Stomach smooth muscle (tissue), 2 donors: ENCODE results near the gene HPX.

ENCODE experiments used
- H3K27ac ChIP-seq: one replicate; pipeline ENCODE4 v1.7.0; 2013; ENCODE audit warnings: mild to moderate bottlenecking, low read length, inconsistent platforms
- H3K27me3 ChIP-seq, 2 donors: one replicate each; pipeline ENCODE4 v1.7.0; 2013; ENCODE audit warnings: low read length in 2 of 2; ENCODE audit not compliant: insufficient read depth in 2 of 2, control insufficient read depth in 1 of 2
- H3K36me3 ChIP-seq, 2 donors: one replicate each; pipeline ENCODE4 v1.7.0; 2013; ENCODE audit warnings: low read length in 2 of 2; ENCODE audit not compliant: control insufficient read depth in 2 of 2, insufficient read depth in 2 of 2
- H3K4me1 ChIP-seq: one replicate; pipeline ENCODE4 v1.7.0; 2013; ENCODE audit warnings: low read length; ENCODE audit not compliant: control insufficient read depth, insufficient read depth
- H3K4me3 ChIP-seq, 2 donors: one replicate each; pipeline ENCODE4 v1.7.0; 2013; ENCODE audit warnings: low read length in 2 of 2
- H3K9ac ChIP-seq, 2 donors: one replicate each; pipeline ENCODE4 v1.7.0; 2013; ENCODE audit warnings: low read length in 2 of 2, mild to moderate bottlenecking in 1 of 2
- H3K9me3 ChIP-seq, 2 donors: one replicate each; pipeline ENCODE4 v1.7.0; 2013; ENCODE audit warnings: low read length in 2 of 2; ENCODE audit not compliant: control insufficient read depth in 2 of 2
- donor health status: healthy.
- donor health status: Pancreatic carcinoma.

Gene HPX

DNA sequence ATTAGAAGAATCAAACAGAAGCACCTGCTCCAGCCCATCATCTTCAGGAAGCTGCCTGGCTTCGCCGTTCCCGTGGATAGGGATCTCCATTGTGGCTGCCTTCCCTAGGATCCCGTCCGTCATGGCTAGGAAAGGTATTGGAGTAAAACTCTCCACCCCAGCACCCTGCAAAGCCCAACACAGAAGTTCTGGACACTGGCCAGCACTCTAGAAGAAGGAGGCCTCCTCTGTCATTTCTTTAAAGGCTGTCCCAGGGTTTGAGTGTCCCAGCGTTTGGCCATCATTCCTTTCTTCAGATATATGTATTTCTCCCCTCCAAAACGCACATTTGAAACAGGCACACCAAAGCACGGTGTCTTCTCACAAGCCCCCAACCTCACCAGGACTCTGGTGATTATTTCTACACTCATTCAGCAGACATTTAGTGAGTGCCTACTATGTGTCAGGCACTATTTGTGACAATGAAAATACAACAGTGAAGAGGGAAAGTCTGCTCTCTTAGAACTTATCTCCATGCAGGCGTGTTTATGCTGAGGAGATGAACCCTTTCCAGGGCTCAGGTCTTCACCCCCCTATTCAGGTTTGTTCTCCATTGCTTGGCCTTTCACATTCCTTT is 39.6 kb upstream of the HPX start:
- Histone ChIP-seq H3K27ac (peak overlapping the region; percentile 92), H3K4me1 (peaks cover 29% of the 10 kb centered on the region), H3K36me3 (peaks cover 36 to 52% of the 10 kb centered on the region in 2 donors), H3K27me3 (no peaks in the 10 kb centered on the region), H3K9ac (peak overlapping the region; percentile 89 to 98), H3K4me3 (peak overlapping the region; percentile 95 to 99), H3K9me3 (no peaks in the 10 kb centered on the region)

DNA sequence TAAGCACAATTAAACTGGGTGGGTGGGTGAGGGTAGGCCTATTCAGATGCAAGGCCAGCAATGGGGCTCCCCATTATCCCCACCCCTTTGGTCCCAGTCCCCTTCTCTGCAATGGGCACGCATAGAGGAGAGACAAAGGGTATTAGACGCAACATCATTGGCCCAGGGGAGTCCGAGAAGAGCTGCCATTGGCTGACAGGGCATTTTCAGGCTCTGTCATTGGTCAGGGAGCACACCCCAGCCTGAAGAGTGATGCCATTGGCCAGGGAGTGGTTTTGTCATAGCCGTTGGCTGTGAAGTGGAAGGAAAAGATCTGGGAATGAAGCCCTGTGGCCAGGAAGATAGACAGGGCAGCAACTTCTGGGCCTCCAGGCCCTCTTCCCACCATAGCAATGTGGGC is 35.8 kb upstream of the HPX start:
- H3K4me1 ChIP-seq, result peaks cover 37% of the 10 kb centered on the region
- no peak overlapping the region for H3K27ac ChIP-seq

DNA sequence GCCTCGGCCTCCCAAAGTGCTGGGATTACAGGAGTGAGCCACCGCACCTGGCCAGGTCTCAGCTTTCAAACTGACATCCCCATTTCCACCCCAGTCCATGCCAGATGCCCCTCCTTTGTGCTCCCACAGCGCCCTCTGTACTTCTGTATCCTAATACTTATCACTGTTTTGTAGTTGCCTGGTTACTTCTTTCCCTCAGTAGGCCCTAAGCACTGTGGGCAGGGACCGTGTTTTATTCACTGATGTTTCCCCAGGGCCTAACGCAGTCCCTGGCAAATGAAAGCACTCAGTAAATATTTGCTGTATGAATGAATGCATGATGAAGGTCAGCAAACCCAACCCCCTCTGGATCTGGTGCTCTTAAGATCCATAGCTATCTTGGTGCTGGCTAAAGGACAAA is 35.1 kb upstream of the HPX start:
- Histone ChIP-seq H3K4me1 (peaks cover 34% of the 10 kb centered on the region), H3K36me3 (peaks cover 18 to 31% of the 10 kb centered on the region in 2 donors), H3K4me3 (no peak overlapping the region), H3K9ac (no peak overlapping the region), H3K27me3 (no peaks in the 10 kb centered on the region), H3K27ac (no peak overlapping the region), H3K9me3 (no peaks in the 10 kb centered on the region)

More for the DNA sequence above, 35.8 kb upstream of the HPX start:
- no peak overlapping the region for H3K9ac ChIP-seq
- H3K36me3 ChIP-seq, result peaks cover 18 to 31% of the 10 kb centered on the region in 2 donors
- H3K4me3 ChIP-seq, result no peak overlapping the region
- no peaks in the 10 kb centered on the region for H3K27me3 ChIP-seq
- no peaks in the 10 kb centered on the region for H3K9me3 ChIP-seq

DNA sequence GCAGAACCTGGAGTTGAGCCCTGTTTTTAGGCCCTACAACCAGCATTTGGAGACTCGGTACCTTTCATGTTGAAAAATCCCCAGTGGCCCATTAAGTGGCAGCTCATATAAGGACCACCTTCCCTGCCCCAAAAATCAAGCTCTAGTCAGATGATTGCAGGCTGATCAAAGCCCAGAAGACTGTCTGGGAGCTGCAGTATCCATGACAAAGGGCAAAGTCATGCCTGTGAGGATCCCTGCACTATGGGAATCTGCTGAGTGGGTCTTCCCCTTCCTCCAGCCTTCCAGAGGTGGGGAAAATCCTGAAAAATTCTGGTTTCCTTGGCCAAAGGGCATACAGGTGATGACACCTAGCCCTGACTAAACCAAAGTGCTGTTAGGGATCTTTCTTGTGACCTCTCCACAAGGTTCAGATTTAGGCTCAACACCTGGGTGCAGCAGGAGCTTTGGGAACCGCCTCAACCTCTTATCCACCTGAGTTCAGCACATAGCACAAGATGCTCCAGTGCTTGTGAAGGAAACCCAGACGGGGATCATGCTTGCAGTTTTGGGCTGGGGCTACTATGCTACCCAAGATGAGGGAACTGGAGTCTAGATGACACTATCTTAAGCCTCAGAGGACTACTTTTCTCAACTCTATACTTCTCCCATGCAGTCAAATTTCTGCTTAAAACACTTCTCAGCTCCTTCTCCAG is 34.2 kb upstream of the HPX start:
- Histone ChIP-seq H3K4me1 (peaks cover 24% of the 10 kb centered on the region), H3K4me3 (peak overlapping the region in 1 of 2 donors; percentile 80), H3K9ac (peak overlapping the region; percentile 73 to 88), H3K27ac (peak overlapping the region; percentile 87), H3K9me3 (no peaks in the 10 kb centered on the region), H3K36me3 (peaks cover 18 to 33% of the 10 kb centered on the region in 2 donors), H3K27me3 (no peaks in the 10 kb centered on the region)

DNA sequence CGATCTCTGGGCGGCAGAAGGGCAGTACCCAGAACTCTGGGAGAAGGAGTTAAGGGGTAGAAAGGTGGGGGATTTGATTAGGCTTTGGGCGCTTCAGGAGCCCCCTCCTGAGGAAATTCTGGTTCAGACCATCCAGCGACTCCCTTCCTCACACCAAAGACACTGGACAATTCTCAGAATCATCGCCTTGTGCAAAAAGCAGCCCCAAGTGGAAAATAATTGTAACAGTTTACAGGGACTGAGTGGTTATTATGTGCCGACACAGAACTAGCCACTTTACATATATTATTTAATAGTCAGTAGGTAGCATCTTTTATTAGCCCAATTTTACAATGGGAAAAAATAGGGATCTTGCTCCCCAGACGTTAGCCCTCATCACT is 33.6 kb upstream of the HPX start:
- Histone ChIP-seq H3K9me3 (no peaks in the 10 kb centered on the region), H3K9ac (peak overlapping the region; percentile 73 to 88), H3K36me3 (peaks cover 18 to 30% of the 10 kb centered on the region in 2 donors), H3K4me1 (peaks cover 25% of the 10 kb centered on the region), H3K27ac (peak overlapping the region; percentile 87), H3K27me3 (no peaks in the 10 kb centered on the region), H3K4me3 (peak overlapping the region; percentile 71 to 80)

DNA sequence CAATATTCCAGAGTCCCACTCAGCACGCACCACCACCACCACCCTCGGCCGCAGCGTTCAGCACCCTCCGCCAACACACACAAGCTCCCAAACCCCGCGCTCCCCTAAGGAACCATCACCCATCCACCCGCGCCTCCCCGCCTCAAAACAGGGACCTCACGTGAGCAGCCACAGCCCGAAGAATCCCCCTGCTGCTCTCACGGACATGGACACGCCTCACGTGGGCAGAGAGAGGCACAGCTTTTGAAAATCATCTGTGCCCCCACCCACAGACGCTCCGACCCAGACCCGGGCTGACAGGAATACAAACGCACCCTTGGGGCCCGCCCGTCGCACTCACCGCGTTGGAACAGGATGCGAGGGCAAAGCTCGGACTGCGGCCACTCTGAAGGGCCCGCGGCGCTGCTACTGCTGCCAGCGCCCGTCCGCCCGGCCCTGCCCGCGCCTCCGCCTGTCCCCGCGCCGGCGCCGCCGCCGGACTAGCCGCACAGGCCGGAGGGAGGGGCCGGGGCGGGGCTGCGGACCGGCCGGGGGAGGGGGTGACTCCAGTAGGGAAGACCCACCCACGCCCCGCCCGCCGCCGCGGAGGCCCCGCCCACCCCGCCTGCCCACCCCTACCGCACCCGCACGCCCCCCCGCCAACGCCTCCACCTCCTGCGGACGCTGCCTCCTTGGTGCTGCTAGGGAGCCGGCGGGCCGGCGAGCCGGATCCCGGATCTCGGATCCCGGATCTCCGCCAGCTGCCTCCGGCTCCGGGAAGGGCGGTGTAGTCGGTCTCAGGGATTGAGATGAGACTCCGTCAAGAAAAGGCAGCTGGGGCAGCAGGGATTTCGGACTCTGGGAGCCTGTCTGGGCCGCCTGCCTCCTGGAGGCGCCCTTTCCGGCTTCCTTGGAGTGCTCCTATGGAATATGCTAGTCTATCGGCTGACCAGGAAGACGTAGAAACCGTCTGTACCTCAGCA is 32.9 kb upstream of the HPX start, which contains the start of gene TRIM3:
Gene TRIM3, minus strand, starts transcription at position 491 of the 962 bp plus-strand sequence. CDS start 8,246 bp downstream, outside the sequence.
- Histone ChIP-seq H3K4me3 (peak within 1 kb of the TSS; percentile 84 to 91), H3K27me3 (no peaks in the 10 kb centered on the region), H3K36me3 (peaks cover 18 to 24% of the 10 kb centered on the region in 2 donors), H3K9ac (peak within 1 kb of the TSS; percentile 81 to 88), H3K4me1 (peaks cover 31% of the 10 kb centered on the region), H3K27ac (peak within 1 kb of the TSS; percentile 87), H3K9me3 (no peaks in the 10 kb centered on the region)

DNA sequence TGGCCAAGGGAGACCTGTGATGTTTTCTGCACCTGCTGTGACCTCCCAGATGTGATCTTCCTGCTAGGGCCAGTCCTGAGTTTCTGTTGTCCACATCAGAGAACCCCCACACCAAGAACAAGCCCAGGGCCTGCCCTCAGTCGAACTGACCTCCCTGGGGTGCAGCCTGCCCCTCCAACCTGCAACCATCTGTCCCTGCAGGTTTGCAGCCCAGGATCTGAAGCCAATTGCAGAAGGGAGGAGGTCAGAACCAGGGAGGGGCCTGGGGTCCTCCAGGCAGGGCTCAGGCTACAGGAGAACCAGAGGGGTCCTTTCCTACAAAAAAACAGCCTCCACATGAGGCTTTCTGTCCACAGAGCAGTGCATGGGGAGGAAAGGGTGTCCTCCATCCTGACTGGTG is 32.1 kb upstream of the HPX start:
- Histone ChIP-seq H3K9me3 (no peaks in the 10 kb centered on the region), H3K4me3 (peak overlapping the region; percentile 57 to 91), H3K27me3 (no peaks in the 10 kb centered on the region), H3K36me3 (peaks cover 13 to 17% of the 10 kb centered on the region in 2 donors), H3K27ac (no peak overlapping the region), H3K9ac (peak overlapping the region; percentile 53 to 60), H3K4me1 (peaks cover 38% of the 10 kb centered on the region)

DNA sequence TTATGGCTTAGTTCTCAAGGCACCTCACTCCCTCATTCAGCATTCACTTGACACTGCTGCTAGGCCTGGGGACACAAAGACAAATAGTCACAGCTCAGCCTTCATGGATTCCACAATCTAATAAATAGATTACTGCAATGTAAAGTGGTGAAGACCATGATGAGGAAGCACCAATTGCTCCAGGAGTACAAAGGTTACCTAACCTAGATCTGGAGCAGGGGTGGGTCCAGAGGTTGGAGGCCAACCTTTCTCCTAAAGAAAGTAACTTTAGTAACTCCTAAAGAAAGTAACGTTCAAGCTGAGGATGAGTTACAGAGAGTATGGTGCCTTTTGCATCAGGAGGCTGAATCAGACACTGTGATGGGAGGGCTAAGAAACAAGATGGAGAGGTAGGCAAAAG is 28.8 kb upstream of the HPX start:
- H3K9ac ChIP-seq, result peak overlapping the region in 1 of 2 donors; percentile 51
- no peaks in the 10 kb centered on the region for H3K27me3 ChIP-seq
- peak overlapping the region; percentile 71 for H3K27ac ChIP-seq
- H3K36me3 ChIP-seq, result peaks cover 4 to 9% of the 10 kb centered on the region in 2 donors
- peak overlapping the region in 1 of 2 donors; percentile 35 for H3K4me3 ChIP-seq
- no peaks in the 10 kb centered on the region for H3K9me3 ChIP-seq
- peaks cover 31% of the 10 kb centered on the region for H3K4me1 ChIP-seq

DNA sequence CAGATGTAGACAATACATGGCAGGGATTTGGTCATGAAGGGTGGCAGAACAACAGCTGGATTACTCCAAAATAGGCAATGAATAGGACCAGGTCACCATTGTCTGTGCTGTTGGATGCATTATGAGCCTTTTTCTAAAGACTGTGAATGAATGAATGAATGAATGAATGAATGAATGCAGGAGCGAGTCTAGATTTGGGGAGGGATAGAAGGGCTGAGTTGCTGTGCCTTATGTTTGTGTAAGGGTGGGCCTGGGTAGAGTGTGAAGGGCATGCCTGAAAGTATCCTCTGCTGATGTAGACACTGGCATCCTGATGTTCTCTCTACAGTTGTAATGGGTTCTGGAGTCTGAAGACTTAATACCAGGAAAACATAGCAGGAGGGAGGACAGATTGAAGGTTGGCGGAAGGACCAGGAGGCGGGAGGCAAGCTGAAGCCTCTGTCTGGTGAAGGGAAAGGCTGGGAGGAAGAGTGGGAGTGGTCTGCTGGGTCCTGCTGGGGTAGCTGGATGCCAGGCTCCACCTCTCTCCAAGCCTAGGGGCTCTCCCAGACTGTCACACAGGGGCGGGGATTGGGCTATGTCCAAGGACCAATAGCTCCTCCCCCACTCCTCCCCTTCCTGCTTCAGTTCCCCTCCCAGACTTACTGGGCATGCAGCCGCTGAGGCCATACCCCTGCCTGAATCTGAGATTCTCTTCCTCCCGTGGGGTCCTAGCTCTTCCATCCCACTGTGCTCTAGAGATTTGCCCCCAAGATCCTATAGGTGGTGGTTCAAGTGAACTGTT is 28.1 kb upstream of the HPX start:
- Histone ChIP-seq H3K4me3 (peak overlapping the region in 1 of 2 donors; percentile 35), H3K4me1 (peaks cover 25% of the 10 kb centered on the region), H3K27ac (peak overlapping the region; percentile 71), H3K9me3 (no peaks in the 10 kb centered on the region), H3K27me3 (no peaks in the 10 kb centered on the region), H3K9ac (peak overlapping the region in 1 of 2 donors; percentile 51), H3K36me3 (peaks cover 8 to 15% of the 10 kb centered on the region in 2 donors)

DNA sequence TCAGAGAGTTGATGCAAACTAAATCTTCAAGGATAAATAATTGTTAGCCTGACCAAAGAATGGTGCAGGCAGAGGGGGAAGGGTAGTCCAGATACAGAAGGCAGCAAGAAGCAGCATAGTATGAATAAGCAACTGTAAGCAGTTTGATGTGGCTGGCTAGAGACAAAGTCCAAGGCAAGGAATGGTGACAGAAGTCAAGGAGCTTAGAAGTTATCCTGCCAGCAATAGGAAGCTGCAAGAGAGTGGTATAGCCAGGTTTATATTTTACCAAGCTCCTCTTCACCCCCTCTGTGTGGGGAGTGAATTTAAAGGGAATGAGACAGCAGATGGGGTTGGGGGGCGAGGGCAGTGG is 18.3 kb upstream of the HPX start:
- no peaks in the 10 kb centered on the region for H3K27me3 ChIP-seq
- no peak overlapping the region for H3K9ac ChIP-seq
- no peak overlapping the region for H3K4me3 ChIP-seq
- no peak overlapping the region for H3K27ac ChIP-seq
- H3K4me1 ChIP-seq, result no peaks in the 10 kb centered on the region
- H3K9me3 ChIP-seq, result no peaks in the 10 kb centered on the region
- peaks cover 39 to 75% of the 10 kb centered on the region in 2 donors for H3K36me3 ChIP-seq
